Measurements from ENCODE around the gene DRICH1. TPM values are rescaled to one million over a fixed set of nuclear protein-coding genes. Genes with fewer than 3 reads are reported as not detected.
"Not testable (repeated sequence)": the region's sequence is repeated elsewhere in the genome, so short reads cannot be mapped to it uniquely, and the experiment has no call there.

The DRICH1 gene
- total RNA-seq, 3 donors from 2014 or later: 0.22 to 0.47 (median 0.30) TPM

- peaks cover 4% of the 10 kb centered on the region for H3K4me1 Mint-ChIP-seq (ENCODE audit: low read depth)
- H3K9me3 Mint-ChIP-seq: no peaks in the 10 kb centered on the region
- no peak for DNase-seq
- H3K36me3 Mint-ChIP-seq (ENCODE audit: insufficient read depth): peaks cover 4% of the 10 kb centered on the region
- no peaks in the 10 kb centered on the region for H3K27me3 Mint-ChIP-seq (ENCODE audit: low read depth)
- no peak for ATAC-seq
- H3K4me3 Mint-ChIP-seq: no peak overlapping the region
Observed at GRCh38 chr22:23670378-23671295, 38.5 kb upstream of the DRICH1 start.

DNA sequence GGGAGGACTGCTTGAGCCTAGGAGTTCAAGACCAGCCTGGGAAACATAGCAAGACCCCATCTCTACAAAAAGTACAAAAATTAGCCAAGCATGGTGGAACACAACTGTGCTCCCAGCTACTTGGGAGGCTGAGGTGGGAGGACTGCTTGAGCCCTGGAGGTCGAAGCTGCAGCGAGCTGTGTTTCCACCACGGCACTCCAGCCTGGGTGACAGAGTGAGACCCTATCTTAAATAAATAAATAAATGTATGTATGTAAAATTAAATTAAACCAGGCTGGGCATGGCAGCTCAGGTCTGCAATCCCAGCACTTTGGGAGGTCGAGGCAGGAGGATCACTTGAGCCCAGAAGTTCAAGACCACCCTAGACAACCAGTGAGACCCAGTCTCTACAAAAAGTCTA lies 28.3 kb upstream of the DRICH1 start:
- not testable (repeated sequence) for ATAC-seq; H3K4me1 Mint-ChIP-seq (ENCODE audit: low read depth); H3K9me3 Mint-ChIP-seq; H3K27me3 Mint-ChIP-seq (ENCODE audit: low read depth); H3K4me3 Mint-ChIP-seq; DNase-seq
- peaks cover 24% of the 10 kb centered on the region for H3K36me3 Mint-ChIP-seq (ENCODE audit: insufficient read depth)

DNA sequence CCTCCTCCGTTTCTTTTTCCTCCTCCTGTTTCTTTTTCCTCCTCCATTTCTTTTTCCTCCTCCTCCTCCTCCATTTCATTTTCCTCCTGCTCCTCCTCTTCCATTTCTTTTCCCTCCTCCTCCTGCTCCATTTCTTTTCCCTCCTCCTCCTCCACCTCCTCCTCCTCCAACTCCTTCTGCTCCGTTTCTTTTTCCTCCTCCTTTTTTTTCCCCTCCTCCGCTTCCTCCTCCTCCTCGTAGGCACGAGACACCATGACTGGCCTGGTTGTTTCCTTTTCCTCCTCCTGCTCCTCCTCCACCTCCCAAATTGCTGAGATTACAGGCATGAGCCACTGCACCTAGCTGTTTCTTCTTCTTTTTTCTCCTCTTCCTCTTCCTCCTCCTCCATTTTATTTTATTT lies 25.6 kb upstream of the DRICH1 start:
- Mint-ChIP-seq H3K4me1 (ENCODE audit: low read depth) (no peaks in the 10 kb centered on the region), H3K9me3 (no peaks in the 10 kb centered on the region), H3K36me3 (ENCODE audit: insufficient read depth) (peaks cover 18% of the 10 kb centered on the region), H3K27me3 (ENCODE audit: low read depth) (no peaks in the 10 kb centered on the region), H3K4me3 (no peak overlapping the region)
- DNase-seq: no peak
- no peak for ATAC-seq

GRCh38 chr22:23655891-23656475 lies 23.9 kb upstream of the DRICH1 start:
- Mint-ChIP-seq H3K4me1 (ENCODE audit: low read depth) (no peaks in the 10 kb centered on the region), H3K9me3 (no peaks in the 10 kb centered on the region), H3K4me3 (no peak overlapping the region), H3K27me3 (ENCODE audit: low read depth) (no peaks in the 10 kb centered on the region), H3K36me3 (ENCODE audit: insufficient read depth) (peaks cover 11% of the 10 kb centered on the region)
- DNase-seq (no peak), ATAC-seq (no peak)

GRCh38 chr22:23652711-23653110 lies 20.6 kb upstream of the DRICH1 start:
- peaks cover 3% of the 10 kb centered on the region for H3K36me3 Mint-ChIP-seq (ENCODE audit: insufficient read depth)
- ATAC-seq (no peak), DNase-seq (no peak)
- no peaks in the 10 kb centered on the region for H3K9me3 Mint-ChIP-seq
- H3K4me1 Mint-ChIP-seq (ENCODE audit: low read depth): no peaks in the 10 kb centered on the region
- H3K4me3 Mint-ChIP-seq: no peak overlapping the region
- no peaks in the 10 kb centered on the region for H3K27me3 Mint-ChIP-seq (ENCODE audit: low read depth)

GRCh38 chr22:23652286-23652685 lies 20.2 kb upstream of the DRICH1 start:
- peaks cover 3% of the 10 kb centered on the region for H3K36me3 Mint-ChIP-seq (ENCODE audit: insufficient read depth)
- no peak overlapping the region for H3K4me3 Mint-ChIP-seq
- ATAC-seq: no peak
- no peaks in the 10 kb centered on the region for H3K4me1 Mint-ChIP-seq (ENCODE audit: low read depth)
- no peak for DNase-seq
- no peaks in the 10 kb centered on the region for H3K9me3 Mint-ChIP-seq
- H3K27me3 Mint-ChIP-seq (ENCODE audit: low read depth): no peaks in the 10 kb centered on the region

DNA sequence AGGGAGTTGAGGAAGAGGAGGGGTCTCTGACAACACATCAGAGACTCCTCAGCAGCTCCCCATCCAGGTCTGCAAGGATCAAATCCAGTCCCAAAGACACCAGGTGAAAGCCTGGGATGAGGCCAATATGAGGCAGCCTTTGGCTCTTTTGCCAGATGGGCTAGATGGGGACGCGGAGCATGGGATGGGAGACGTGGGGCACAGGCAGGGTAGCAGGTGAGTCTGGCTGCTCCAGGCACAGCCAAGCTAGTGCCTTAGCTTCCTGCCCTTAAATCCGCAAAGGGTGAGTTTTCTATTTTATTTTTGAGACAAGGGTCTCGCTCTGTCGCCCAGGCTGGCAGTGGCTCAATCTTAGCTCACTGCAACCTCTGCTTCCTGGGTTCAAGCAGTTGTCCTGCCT lies 19.6 kb upstream of the DRICH1 start:
- DNase-seq (no peak), ATAC-seq (no peak)
- Mint-ChIP-seq H3K9me3 (no peaks in the 10 kb centered on the region), H3K27me3 (ENCODE audit: low read depth) (no peaks in the 10 kb centered on the region), H3K4me3 (no peak overlapping the region), H3K36me3 (ENCODE audit: insufficient read depth) (peaks cover 3% of the 10 kb centered on the region), H3K4me1 (ENCODE audit: low read depth) (no peaks in the 10 kb centered on the region)

GRCh38 chr22:23649071-23649501 lies 17.0 kb upstream of the DRICH1 start:
- ATAC-seq: no peak
- Mint-ChIP-seq H3K36me3 (ENCODE audit: insufficient read depth) (peaks cover 2% of the 10 kb centered on the region), H3K27me3 (ENCODE audit: low read depth) (no peaks in the 10 kb centered on the region), H3K4me1 (ENCODE audit: low read depth) (no peaks in the 10 kb centered on the region), H3K4me3 (no peak overlapping the region), H3K9me3 (no peaks in the 10 kb centered on the region)
- DNase-seq: no peak

- not testable (repeated sequence) for H3K9me3 Mint-ChIP-seq; H3K36me3 Mint-ChIP-seq (ENCODE audit: insufficient read depth); H3K4me3 Mint-ChIP-seq; ATAC-seq; DNase-seq; H3K27me3 Mint-ChIP-seq (ENCODE audit: low read depth); H3K4me1 Mint-ChIP-seq (ENCODE audit: low read depth)
Observed at GRCh38 chr22:23646526-23646925, 14.4 kb upstream of the DRICH1 start.

DNA sequence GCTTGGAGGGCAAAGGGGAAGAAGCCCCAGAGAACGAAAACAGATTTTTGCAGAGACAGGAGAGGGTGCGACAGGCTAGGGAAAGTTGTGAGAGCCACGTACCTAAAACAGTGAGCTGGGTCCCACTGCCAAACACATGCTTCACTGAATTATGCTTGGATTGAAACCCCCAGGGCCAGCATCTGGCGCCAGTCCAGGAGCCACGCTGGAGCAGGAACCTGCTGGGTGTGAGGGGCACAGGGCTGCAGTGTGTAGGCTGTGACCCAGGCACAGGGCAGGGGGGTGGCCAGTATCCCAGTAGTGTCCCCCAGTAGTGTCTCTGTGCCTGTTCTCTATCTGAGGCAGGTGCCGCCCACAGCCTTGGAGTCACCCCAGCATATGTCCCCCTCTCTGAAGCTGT lies 8.1 kb upstream of the DRICH1 start:
- ATAC-seq; H3K4me1 Mint-ChIP-seq (ENCODE audit: low read depth); H3K4me3 Mint-ChIP-seq; DNase-seq; H3K27me3 Mint-ChIP-seq (ENCODE audit: low read depth); H3K9me3 Mint-ChIP-seq; H3K36me3 Mint-ChIP-seq (ENCODE audit: insufficient read depth): not testable (repeated sequence)

DNA sequence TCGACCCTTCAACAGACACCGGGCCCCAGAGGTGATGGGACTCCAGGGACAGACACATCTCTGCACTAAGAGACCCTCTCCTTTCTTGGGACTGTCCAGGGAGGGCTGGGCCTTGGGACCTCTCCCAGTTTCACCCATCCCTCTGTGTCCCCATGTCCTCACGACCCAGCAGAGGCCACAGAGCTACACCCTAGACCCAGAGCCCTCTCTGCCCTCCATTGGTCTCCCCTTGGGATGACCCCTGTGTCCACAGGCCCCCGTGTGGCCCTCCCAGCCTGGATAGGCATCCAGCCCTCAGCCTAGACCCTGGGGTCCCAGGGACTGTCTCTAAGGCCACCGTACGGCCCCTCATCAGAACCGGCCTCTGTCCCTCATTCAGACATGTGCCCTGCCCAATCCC lies 7.5 kb upstream of the DRICH1 start:
- no peak for ATAC-seq
- no peak overlapping the region for H3K4me3 Mint-ChIP-seq
- H3K4me1 Mint-ChIP-seq (ENCODE audit: low read depth): no peaks in the 10 kb centered on the region
- H3K27me3 Mint-ChIP-seq (ENCODE audit: low read depth): no peaks in the 10 kb centered on the region
- H3K36me3 Mint-ChIP-seq (ENCODE audit: insufficient read depth): peaks cover 6% of the 10 kb centered on the region
- H3K9me3 Mint-ChIP-seq: no peaks in the 10 kb centered on the region
- DNase-seq: no peak

DNA sequence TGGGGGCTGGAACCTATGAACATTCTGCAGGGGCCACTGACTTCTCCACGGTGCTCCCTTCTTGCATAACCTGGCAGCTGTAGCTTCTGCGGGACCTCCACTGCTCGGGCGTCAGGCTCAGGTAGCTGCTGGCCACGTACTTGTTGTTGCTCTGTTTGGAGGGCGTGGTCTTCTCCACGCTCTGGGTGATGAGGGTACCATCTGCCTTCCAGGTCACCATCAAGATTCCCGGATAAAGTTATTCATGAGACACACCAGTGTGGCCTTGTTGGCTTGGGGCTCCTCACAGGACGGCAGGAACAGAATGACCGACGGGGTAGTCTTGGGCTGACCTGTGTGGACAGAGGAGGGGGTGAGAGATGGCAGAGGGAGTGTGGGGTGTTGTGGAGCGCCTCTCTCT lies 6.5 kb upstream of the DRICH1 start:
- DNase-seq: no peak
- H3K4me1 Mint-ChIP-seq (ENCODE audit: low read depth): no peaks in the 10 kb centered on the region
- no peak for ATAC-seq
- no peaks in the 10 kb centered on the region for H3K27me3 Mint-ChIP-seq (ENCODE audit: low read depth)
- H3K9me3 Mint-ChIP-seq: no peaks in the 10 kb centered on the region
- H3K4me3 Mint-ChIP-seq: no peak overlapping the region
- H3K36me3 Mint-ChIP-seq (ENCODE audit: insufficient read depth): peaks cover 6% of the 10 kb centered on the region

GRCh38 chr22:23635291-23635690 lies 3.2 kb upstream of the DRICH1 start:
- H3K27me3 Mint-ChIP-seq (ENCODE audit: low read depth); H3K4me1 Mint-ChIP-seq (ENCODE audit: low read depth); ATAC-seq; H3K4me3 Mint-ChIP-seq; H3K9me3 Mint-ChIP-seq; H3K36me3 Mint-ChIP-seq (ENCODE audit: insufficient read depth); DNase-seq: not testable (repeated sequence)

GRCh38 chr22:23628056-23628743 lies 3.9 kb downstream of the DRICH1 start:
- not testable (repeated sequence) for H3K27me3 Mint-ChIP-seq (ENCODE audit: low read depth); H3K36me3 Mint-ChIP-seq (ENCODE audit: insufficient read depth); H3K4me1 Mint-ChIP-seq (ENCODE audit: low read depth); H3K4me3 Mint-ChIP-seq; H3K9me3 Mint-ChIP-seq; DNase-seq; ATAC-seq

Data from activated T-cell treated with anti-CD3 and anti-CD28 coated beads, Interleukin-2, amount 50 U/mL, for 4 hours (primary cell).